Neural cell (in vitro differentiated cells): ENCODE measurements around the gene MRPS31. TPM values are rescaled to one million over a fixed set of nuclear protein-coding genes. Genes with fewer than 3 reads are reported as not detected.

Experiments
- H2AFZ ChIP-seq: fragments of 200-600, 300-800 bp; sonication (generic), shearing (Covaris generic); 2 replicates; pipeline ENCODE4 v1.6.0; 2014; ENCODE audit warnings: low read depth, mild to moderate bottlenecking, antibody characterized with exemption, low read length, moderate library complexity
- H3F3A ChIP-seq: fragments of 200-600 bp; shearing (Covaris generic); 2 replicates; pipeline ENCODE4 v1.6.1; 2016; ENCODE audit warnings: mild to moderate bottlenecking, moderate library complexity, mixed read lengths, antibody characterized with exemption, low read length; ENCODE audit not compliant: insufficient read depth, poor library complexity, severe bottlenecking
- H3K27ac ChIP-seq: fragments of 200-600, 300-800 bp; sonication (generic), shearing (Covaris generic); 2 replicates; pipeline ENCODE4 v1.5.1; 2014; ENCODE audit warnings: mild to moderate bottlenecking, low read length, moderate library complexity
- H3K27me3 ChIP-seq: fragments of 300-800, 200-600 bp; sonication (generic), shearing (Covaris generic); 2 replicates; pipeline ENCODE4 v1.6.0; 2014; ENCODE audit warnings: mild to moderate bottlenecking, low read depth, low read length, moderate library complexity; ENCODE audit not compliant: insufficient read depth
- H3K36me3 ChIP-seq: fragments of 300-800, 200-600 bp; sonication (generic), shearing (Covaris generic); 2 replicates; pipeline ENCODE4 v1.5.1; 2014; ENCODE audit warnings: mild to moderate bottlenecking, antibody characterized with exemption, low read length, moderate library complexity; ENCODE audit not compliant: insufficient read depth
- H3K4me2 ChIP-seq: fragments of 300-800, 200-600 bp; sonication (generic), shearing (Covaris generic); 2 replicates; pipeline ENCODE4 v1.6.0; 2014; ENCODE audit warnings: mild to moderate bottlenecking, low read length
- H3K4me3 ChIP-seq: fragments of 300-800, 200-600 bp; sonication (generic), shearing (Covaris generic); 2 replicates; pipeline ENCODE4 v1.5.1; 2014; ENCODE audit warnings: mild to moderate bottlenecking, low read length, moderate library complexity
- H3K79me2 ChIP-seq: fragments of 200-600 bp; shearing (Covaris generic); replicated peaks from 2 replicates; pipeline ENCODE4 v1.6.0; 2014; ENCODE audit warnings: mild to moderate bottlenecking, low read length, moderate library complexity; ENCODE audit not compliant: insufficient read depth
- H3K9ac ChIP-seq: fragments of 300-800, 200-600 bp; sonication (generic), shearing (Covaris generic); 2 replicates; pipeline ENCODE4 v1.6.1; 2016; ENCODE audit warnings: mild to moderate bottlenecking, low read length, mixed read lengths
- H3K9me2 ChIP-seq: fragments of 200-600 bp; shearing (Covaris generic); 2 replicates; pipeline ENCODE4 v1.6.1; 2016; ENCODE audit warnings: mild to moderate bottlenecking, low read length, mixed read lengths; ENCODE audit not compliant: insufficient read depth
- H3K9me3 ChIP-seq: fragments of 200-600, 300-800 bp; sonication (generic), shearing (Covaris generic); 2 replicates; pipeline ENCODE4 v1.6.1; 2016; ENCODE audit warnings: mild to moderate bottlenecking, mixed run types, low read length, moderate library complexity, mixed read lengths
- H4K20me1 ChIP-seq: fragments of 200-600 bp; shearing (Covaris generic); 2 replicates; pipeline ENCODE4 v1.6.1; 2016; ENCODE audit warnings: mild to moderate bottlenecking, mixed run types; ENCODE audit not compliant: insufficient read depth
- EP300 ChIP-seq: fragments of 450-650 bp; conservative IDR thresholded peaks from 2 replicates; pipeline ENCODE4 v1.6.1; 2014; ENCODE audit warnings: antibody characterized with exemption, mild to moderate bottlenecking, moderate library complexity; ENCODE audit not compliant: poor library complexity, severe bottlenecking
- EZH2 ChIP-seq: fragments of 200-600, 300-800 bp; shearing (Covaris generic), sonication (generic); IDR thresholded peaks from 2 replicates; pipeline ENCODE4 v1.6.1; 2014; ENCODE audit warnings: antibody characterized with exemption, low read length, borderline replicate concordance, mild to moderate bottlenecking; ENCODE audit not compliant: insufficient read depth, poor library complexity, severe bottlenecking
- MXI1 ChIP-seq: fragments of 450-650 bp; conservative IDR thresholded peaks from 2 replicates; pipeline ENCODE4 v1.6.1; 2014; ENCODE audit warnings: antibody characterized with exemption, mild to moderate bottlenecking; ENCODE audit not compliant: poor library complexity, severe bottlenecking
- POLR2AphosphoS5 ChIP-seq: IDR thresholded peaks from 2 replicates; pipeline ENCODE4 v1.6.1; 2012
- RAD21 ChIP-seq: fragments of 450-650 bp; conservative IDR thresholded peaks from 2 replicates; pipeline ENCODE4 v1.6.1; 2014; ENCODE audit warnings: antibody characterized with exemption, mild to moderate bottlenecking, moderate library complexity
- SMC3 ChIP-seq: fragments of 450-650 bp; conservative IDR thresholded peaks from 2 replicates; pipeline ENCODE4 v1.6.1; 2014; ENCODE audit warnings: antibody characterized with exemption, mild to moderate bottlenecking, moderate library complexity; ENCODE audit not compliant: poor library complexity
- TAF1 ChIP-seq: IDR thresholded peaks from 2 replicates; pipeline ENCODE4 v1.6.1; 2012; ENCODE audit warnings: low read depth
- polyA plus RNA-seq: library from polyadenylated mRNA; depleted of rRNA; stranded (reverse); fragments of >200 nt; gene quantifications from 2 replicates; pipeline ENCODE4 v1.2.3, GENCODE V29; 2014
- TF ChIP-seq, protein P1 (sequence below): fragments of 450-650 bp; IDR thresholded peaks from 2 replicates; pipeline ENCODE4 v1.5.1; 2014; ENCODE audit warnings: antibody characterized with exemption, mild to moderate bottlenecking, moderate library complexity; ENCODE audit not compliant: poor library complexity, severe bottlenecking
- TF ChIP-seq, protein P2 (sequence below): IDR thresholded peaks from 2 replicates; pipeline ENCODE4 v1.6.1; 2012; ENCODE audit warnings: borderline replicate concordance

MRPS31 gene
- polyA plus RNA-seq, 1 donor from 2014 or later = 72.4 TPM

DNA sequence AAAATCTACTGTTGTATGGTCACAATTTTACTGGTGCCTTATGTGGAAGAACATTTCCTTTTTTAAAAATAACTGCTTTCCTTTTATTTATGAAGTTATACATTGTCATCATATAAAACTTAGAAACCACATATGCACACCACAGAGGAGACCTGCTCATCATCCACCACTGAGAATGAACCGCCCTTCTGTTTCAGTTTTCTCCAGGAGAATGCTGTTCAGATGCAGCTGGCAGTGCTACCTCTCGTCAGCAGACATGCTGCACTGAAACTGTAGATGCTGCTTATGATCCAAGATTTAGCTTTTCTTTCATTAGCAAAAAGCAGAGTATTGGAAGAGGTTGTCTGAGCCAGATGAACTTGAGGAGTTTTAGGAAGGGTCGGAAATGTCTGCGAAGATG is 28.5 kb upstream of the MRPS31 start:
- H3K4me3 ChIP-seq = no peak overlapping the region
- no peaks in the 10 kb centered on the region for H3K9me3 ChIP-seq
- H3K27me3 ChIP-seq = no peaks in the 10 kb centered on the region
- no peaks in the 10 kb centered on the region for H3F3A ChIP-seq
- H3K79me2 ChIP-seq = no peaks in the 10 kb centered on the region
- no peaks in the 10 kb centered on the region for H3K36me3 ChIP-seq
- no peak overlapping the region for H3K9ac ChIP-seq
- TF ChIP-seq TAF1 = no peak
- no peak overlapping the region for H3K27ac ChIP-seq
- no peaks in the 10 kb centered on the region for H3K9me2 ChIP-seq
- no peaks in the 10 kb centered on the region for H4K20me1 ChIP-seq
- no peak overlapping the region for H3K4me2 ChIP-seq
- no peak overlapping the region for H2AFZ ChIP-seq

DNA sequence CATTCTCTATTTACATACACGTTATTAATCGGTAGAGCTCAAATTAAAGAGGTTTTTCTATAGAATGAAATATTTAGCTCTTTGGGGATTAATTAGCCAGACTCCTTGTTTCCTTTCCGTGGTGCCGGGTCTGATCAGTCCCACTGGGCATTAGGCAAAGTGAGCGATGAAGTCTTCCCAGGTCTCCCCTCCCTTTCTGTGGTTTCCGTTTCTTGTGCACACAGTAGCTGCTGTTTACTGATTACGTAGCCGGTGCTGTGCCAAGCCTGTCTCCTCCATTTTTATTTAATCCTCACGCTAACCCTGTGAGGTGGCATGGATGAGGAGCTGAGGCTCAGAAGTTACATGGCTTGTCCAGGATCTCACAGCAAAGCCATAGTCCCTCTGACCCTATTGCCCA is 27.4 kb upstream of the MRPS31 start:
- no peaks in the 10 kb centered on the region for H4K20me1 ChIP-seq
- H2AFZ ChIP-seq = no peak overlapping the region
- H3K4me3 ChIP-seq = no peak overlapping the region
- H3K27me3 ChIP-seq = no peaks in the 10 kb centered on the region
- no peak overlapping the region for H3K4me2 ChIP-seq
- H3K9me3 ChIP-seq = no peaks in the 10 kb centered on the region
- no peaks in the 10 kb centered on the region for H3K79me2 ChIP-seq
- H3F3A ChIP-seq = no peaks in the 10 kb centered on the region
- TF ChIP-seq, protein P1, sequence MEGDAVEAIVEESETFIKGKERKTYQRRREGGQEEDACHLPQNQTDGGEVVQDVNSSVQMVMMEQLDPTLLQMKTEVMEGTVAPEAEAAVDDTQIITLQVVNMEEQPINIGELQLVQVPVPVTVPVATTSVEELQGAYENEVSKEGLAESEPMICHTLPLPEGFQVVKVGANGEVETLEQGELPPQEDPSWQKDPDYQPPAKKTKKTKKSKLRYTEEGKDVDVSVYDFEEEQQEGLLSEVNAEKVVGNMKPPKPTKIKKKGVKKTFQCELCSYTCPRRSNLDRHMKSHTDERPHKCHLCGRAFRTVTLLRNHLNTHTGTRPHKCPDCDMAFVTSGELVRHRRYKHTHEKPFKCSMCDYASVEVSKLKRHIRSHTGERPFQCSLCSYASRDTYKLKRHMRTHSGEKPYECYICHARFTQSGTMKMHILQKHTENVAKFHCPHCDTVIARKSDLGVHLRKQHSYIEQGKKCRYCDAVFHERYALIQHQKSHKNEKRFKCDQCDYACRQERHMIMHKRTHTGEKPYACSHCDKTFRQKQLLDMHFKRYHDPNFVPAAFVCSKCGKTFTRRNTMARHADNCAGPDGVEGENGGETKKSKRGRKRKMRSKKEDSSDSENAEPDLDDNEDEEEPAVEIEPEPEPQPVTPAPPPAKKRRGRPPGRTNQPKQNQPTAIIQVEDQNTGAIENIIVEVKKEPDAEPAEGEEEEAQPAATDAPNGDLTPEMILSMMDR = no peak
- no peak for TF ChIP-seq EP300
- TF ChIP-seq EZH2 = no peak
- TF ChIP-seq TAF1 = no peak
- no peak for TF ChIP-seq POLR2AphosphoS5
- no peak for TF ChIP-seq RAD21
- no peak for TF ChIP-seq SMC3
- TF ChIP-seq, protein P2, sequence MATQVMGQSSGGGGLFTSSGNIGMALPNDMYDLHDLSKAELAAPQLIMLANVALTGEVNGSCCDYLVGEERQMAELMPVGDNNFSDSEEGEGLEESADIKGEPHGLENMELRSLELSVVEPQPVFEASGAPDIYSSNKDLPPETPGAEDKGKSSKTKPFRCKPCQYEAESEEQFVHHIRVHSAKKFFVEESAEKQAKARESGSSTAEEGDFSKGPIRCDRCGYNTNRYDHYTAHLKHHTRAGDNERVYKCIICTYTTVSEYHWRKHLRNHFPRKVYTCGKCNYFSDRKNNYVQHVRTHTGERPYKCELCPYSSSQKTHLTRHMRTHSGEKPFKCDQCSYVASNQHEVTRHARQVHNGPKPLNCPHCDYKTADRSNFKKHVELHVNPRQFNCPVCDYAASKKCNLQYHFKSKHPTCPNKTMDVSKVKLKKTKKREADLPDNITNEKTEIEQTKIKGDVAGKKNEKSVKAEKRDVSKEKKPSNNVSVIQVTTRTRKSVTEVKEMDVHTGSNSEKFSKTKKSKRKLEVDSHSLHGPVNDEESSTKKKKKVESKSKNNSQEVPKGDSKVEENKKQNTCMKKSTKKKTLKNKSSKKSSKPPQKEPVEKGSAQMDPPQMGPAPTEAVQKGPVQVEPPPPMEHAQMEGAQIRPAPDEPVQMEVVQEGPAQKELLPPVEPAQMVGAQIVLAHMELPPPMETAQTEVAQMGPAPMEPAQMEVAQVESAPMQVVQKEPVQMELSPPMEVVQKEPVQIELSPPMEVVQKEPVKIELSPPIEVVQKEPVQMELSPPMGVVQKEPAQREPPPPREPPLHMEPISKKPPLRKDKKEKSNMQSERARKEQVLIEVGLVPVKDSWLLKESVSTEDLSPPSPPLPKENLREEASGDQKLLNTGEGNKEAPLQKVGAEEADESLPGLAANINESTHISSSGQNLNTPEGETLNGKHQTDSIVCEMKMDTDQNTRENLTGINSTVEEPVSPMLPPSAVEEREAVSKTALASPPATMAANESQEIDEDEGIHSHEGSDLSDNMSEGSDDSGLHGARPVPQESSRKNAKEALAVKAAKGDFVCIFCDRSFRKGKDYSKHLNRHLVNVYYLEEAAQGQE = no peak
- TF ChIP-seq MXI1 = no peak
- no peaks in the 10 kb centered on the region for H3K36me3 ChIP-seq
- no peak overlapping the region for H3K9ac ChIP-seq
- no peak overlapping the region for H3K27ac ChIP-seq
- no peaks in the 10 kb centered on the region for H3K9me2 ChIP-seq

DNA sequence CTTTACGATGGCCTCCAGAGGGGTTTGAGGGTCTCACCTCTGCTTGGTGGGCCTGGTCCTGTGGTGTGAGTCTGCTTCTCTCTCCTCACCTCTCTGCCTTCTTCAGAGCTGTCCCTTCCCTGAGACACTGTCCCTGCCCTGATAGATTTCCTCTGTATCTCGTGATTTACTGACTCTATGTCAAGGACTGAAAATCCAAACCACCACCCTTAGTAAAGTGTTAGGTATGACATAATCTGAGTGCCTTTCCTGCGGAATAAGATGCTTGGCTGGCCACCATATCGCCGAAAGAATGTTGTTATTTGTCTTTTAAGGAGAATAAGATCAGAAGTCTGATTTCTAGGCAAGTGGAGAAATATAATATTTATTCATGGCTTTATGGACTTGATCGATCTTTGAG is 25.7 kb upstream of the MRPS31 start:
- H3K9me2 ChIP-seq = no peaks in the 10 kb centered on the region

More for the DNA sequence above, 25.7 kb upstream of the MRPS31 start:
- Histone ChIP-seq H3F3A (no peaks in the 10 kb centered on the region), H3K27me3 (no peaks in the 10 kb centered on the region), H4K20me1 (no peaks in the 10 kb centered on the region), H2AFZ (no peak overlapping the region), H3K36me3 (no peaks in the 10 kb centered on the region), H3K4me2 (no peak overlapping the region), H3K4me3 (no peak overlapping the region), H3K79me2 (no peaks in the 10 kb centered on the region), H3K9ac (no peak overlapping the region), H3K27ac (no peak overlapping the region), H3K9me3 (no peaks in the 10 kb centered on the region)
- TF ChIP-seq POLR2AphosphoS5 (no peak), MXI1 (no peak)
- TF ChIP-seq, protein P1 = no peak
- TF ChIP-seq, protein P2 = no peak
